Activated CD4-positive, alpha-beta T cell treated with anti-CD3 and anti-CD28 coated beads, Interleukin-2, amount 50 U/mL, for 1 hour (primary cell): ENCODE data around the gene ZNF57.
"Not testable (repeated sequence)": the region's sequence is repeated elsewhere in the genome, so short reads cannot be mapped to it uniquely, and the experiment has no call there.

ENCODE experiments used
- DNase-seq: peaks from one replicate; pipeline ENCODE4 v3.0.0-alpha.2; 2020

The ZNF57 gene

DNA sequence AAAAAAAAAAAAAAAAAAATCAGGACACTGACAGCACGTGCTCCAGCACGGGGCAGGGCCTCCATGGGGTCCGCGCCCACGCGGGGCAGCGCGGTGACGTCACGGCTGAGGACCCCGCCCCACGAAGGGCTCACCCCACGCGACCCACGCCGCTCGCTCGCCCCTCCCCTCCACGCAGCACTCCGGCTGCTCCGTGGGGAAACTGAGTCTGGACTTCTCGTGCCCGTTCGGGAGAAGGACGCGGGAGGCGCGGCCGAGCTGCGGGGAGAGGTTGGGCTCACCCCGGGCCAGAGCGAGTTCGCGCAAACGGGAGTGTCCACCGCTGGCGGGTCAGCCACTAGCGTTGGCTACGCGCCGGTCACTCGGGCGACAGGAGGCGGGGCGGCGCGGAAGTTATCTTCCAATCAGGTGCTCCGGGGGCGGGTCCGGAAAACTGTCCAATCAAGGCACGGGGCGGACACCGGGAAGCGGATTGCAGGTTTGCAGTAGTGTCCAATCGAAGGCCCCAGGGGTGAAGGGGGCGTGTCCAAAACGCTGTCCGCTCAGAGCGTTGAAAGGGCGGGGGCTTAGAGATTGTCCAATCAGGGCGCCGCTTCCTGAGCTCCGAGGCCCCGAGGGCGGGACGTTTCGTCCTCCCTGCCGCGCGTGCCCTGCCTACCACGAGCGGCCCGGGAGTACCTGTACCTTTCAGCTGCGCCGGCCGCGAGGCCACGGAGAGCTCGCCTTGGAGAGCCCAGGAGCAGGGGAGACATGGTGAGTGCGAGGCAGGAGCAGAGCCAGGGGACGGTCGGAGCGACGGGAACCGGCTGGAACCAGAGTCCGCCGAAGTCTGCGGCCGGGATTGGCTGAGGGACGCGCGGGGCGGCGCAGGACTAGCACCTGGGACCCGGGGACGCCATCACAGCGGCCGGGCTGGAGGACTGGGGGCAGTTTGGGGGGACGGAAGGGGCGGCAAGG is at the start of gene ZNF57:
Gene ZNF57 (plus strand): TSS at position 633 of the 957 bp plus-strand sequence. CDS start 118 bp downstream, at position 751.
- peak; percentile 98 for DNase-seq

DNA sequence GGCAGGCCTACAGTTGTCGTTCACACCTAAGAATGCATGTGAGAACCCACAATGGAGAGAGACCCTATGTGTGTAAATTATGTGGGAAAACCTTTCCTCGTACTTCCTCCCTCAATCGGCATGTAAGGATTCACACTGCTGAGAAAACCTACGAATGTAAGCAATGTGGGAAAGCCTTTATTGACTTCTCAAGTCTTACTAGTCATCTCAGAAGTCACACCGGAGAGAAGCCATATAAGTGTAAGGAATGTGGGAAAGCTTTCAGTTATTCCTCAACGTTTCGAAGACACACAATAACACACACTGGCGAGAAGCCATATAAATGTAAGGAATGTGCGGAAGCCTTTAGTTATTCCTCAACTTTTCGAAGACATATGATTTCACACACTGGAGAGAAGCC is 48.1 kb upstream of the ZNF57 start:
- no peak for DNase-seq

DNA sequence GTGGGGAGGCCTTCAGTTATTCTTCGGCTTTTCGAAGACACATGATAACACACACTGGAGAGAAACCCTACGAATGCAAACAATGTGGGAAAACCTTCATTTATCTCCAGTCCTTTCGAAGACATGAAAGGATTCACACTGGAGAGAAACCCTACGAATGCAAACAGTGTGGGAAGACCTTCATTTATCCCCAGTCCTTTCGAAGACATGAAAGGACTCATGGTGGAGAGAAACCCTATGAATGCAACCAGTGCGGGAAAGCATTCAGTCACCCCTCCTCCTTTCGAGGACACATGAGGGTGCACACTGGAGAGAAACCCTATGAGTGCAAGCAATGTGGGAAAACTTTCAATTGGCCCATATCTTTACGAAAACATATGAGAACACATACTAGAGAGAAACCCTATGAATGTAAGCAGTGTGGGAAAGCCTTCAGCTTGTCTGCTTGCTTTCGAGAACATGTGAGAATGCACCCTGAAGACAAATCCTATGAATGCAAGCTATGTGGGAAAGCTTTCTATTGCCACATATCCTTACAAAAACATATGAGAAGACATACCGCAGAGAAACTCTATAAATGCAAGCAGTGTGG is 47.6 kb upstream of the ZNF57 start:
- DNase-seq: no peak

DNA sequence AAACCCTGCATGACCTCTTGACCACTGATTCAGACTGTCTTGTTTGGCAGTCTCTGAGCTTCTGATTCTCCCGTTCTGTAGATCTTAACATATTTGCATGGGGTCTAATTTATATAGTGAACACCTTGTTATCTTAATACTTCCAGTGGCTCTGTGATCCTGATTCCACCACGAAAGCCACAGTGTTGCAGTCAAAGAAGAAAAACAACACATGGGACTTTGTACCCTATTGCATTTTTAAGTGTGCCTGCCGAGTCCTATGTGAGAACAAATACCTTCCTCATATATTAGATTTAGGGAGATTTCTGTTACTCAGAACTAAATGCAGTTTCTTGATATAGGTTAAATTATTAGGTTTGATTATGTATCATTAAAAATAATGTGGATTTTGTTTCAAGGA is 45.9 kb upstream of the ZNF57 start:
- no peak for DNase-seq

DNA sequence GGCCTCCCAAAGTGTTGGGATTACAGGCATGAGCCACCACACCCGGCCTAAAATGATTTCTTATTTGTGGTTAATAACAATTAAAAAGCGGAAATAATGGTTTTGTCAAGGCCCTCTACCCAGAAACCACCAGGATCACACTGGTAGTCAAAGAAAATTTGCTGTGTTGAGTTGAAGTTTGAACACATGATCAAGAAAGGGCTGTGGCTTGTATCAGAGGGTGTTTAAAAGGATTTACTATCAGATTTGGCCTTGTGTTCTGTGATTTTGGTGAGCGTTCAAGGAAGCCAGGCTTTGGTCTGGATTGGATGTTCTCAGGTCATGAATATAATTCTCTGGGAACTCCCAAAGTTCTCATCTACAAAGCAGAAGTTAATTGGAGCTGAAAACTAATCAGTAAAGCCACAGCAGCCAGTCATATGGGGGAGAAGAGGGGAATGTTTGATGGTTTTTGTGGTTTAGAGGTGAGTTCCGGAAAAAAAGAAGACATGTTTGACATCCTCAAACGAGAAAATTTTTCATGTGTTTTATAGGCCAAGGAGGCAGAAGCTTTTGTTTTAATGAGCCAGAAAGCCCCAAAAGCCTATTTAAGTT is 44.2 kb upstream of the ZNF57 start:
- no peak for DNase-seq

GRCh38 chr19:2858864-2859263 is 41.9 kb upstream of the ZNF57 start:
- no peak for DNase-seq

- no peak for DNase-seq
Observed at GRCh38 chr19:2863816-2864215, 36.9 kb upstream of the ZNF57 start.

- DNase-seq: no peak
Observed at GRCh38 chr19:2865334-2866100, 35.2 kb upstream of the ZNF57 start.

- DNase-seq: no peak
Observed at GRCh38 chr19:2866495-2867024, 34.2 kb upstream of the ZNF57 start.

GRCh38 chr19:2867025-2867991 is 33.4 kb upstream of the ZNF57 start, which contains the start of gene ZNF556:
Gene ZNF556 (plus strand): TSS chr19:2867335. CDS start chr19:2867422, 87 bp downstream.
- DNase-seq: no peak

GRCh38 chr19:2869618-2870017 is 31.1 kb upstream of the ZNF57 start:
- DNase-seq: no peak

- not testable (repeated sequence) for DNase-seq
Observed at GRCh38 chr19:2872175-2872574, 28.6 kb upstream of the ZNF57 start.

GRCh38 chr19:2877398-2878331 is 23.1 kb upstream of the ZNF57 start:
- DNase-seq: no peak

- DNase-seq: no peak
Observed at GRCh38 chr19:2883686-2884439, 16.9 kb upstream of the ZNF57 start.

DNA sequence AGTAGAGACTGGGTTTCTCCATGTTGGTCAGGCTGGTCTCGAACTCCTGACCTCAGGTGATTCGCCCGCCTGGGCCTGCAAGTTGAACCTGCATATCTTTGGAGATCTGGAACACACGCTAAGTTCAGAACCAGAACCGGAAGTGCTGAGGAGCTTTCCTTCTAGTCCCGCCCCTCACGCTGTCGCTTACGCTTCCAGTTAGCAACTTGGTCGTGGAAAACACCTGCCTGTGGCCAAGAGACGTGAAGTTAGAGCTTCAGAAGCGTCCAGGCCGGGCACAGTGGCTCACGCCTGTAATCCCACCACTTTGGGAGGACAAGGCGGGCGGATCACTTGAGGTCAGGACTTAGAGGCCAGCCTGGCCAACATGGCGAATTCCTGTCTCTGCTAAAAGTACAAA is 15.0 kb upstream of the ZNF57 start:
- DNase-seq: no peak

GRCh38 chr19:2887391-2887914 is 13.3 kb upstream of the ZNF57 start:
- no peak for DNase-seq

DNA sequence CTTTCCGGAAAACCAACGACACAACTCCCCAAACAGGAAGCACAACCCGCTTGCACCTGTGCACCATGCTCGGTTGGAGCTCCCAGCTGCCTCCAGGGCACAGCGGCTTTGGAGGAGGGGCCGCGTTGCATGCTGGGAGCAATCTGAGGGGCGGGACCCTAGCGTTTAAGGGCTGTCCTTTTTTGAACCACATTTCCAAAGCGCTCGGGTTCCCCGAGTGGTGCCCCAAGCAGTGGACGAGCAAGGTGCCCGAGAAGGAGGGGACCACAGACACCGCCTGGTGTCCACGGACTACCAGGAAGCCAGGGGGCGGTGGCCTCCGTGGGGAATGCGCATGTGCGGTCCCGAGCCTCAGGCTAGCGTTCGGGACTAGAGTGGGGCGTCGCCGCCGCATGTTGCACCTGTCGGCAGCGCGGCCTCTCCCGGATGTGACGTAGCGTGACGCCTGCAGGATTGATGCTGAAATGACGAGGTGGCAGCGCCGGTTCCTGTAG is 11.9 kb upstream of the ZNF57 start:
- peak; percentile 48 for DNase-seq

DNA sequence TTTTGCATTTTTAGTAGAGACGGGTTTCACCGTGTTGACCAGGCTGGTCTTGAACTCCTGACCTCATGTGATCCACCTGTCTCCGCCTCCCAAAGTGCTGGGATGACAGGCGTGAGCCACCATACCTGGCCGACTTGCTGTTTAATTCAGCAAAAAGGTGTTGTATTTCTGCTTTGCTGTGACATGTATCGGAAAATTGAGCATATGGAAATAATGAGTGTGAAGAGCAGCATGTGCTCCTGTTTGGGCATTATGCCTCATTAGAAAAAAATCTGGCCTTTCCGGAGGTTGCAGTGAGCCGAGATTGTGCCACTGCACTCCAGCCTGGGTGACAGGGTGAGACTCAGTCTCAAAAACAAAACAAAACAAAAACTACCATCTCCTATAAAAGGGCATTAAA is 10.2 kb upstream of the ZNF57 start:
- not testable (repeated sequence) for DNase-seq

DNA sequence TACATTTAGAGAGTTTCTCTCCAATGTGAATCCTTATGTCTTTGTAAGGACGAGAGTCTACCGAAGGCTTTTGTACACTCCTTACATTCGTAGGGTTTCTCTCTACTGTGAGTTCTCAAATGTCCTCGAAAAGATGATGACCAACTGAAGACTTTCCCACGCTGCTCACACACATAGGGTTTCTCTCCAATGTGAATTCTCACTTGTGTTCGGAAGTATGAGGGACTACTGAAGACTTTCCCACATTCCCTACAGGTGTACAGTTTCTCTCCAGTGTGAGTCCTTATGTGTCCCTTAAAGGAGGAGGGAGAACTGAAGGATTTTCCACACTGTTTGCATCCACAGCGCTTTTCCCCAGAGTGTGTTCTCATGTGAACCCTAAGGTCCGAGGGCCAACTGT is 4.0 kb upstream of the ZNF57 start:
- DNase-seq: no peak
